ENCODE results near the gene STARD9. TPM values are rescaled to one million over a fixed set of nuclear protein-coding genes. Genes with fewer than 3 reads are reported as not detected.
"Not testable (repeated sequence)": the region's sequence is repeated elsewhere in the genome, so short reads cannot be mapped to it uniquely, and the experiment has no call there.

Gene STARD9
- polyA plus RNA-seq, 3 donors, result 0.39 TPM; not detected in 2

GRCh38 chr15:42553554-42553953 is 21.9 kb upstream of the STARD9 start:
- no CpG with 5 or more reads among the region's 1 CpG for WGBS (ENCODE audit: insufficient coverage)
- H3K36me3 Mint-ChIP-seq, result peaks cover 13 to 19% of the 10 kb centered on the region in 2 donors
- no peak for TF ChIP-seq CTCF (IDR thresholded peaks at IDR 0.05)
- H3K27me3 Mint-ChIP-seq (ENCODE audit: low read depth in 3 of 3), result peaks cover 0 to 4% (median 0%) of the 10 kb centered on the region in 3 donors
- Histone ChIP-seq H3K79me2 (ENCODE audit: insufficient read depth, low read length) (peaks cover 84% of the 10 kb centered on the region), H3K27me3 (ENCODE audit: control insufficient read depth in 2 of 2, insufficient read depth in 2 of 2, low read length in 2 of 2) (no peaks in the 10 kb centered on the region), H3K4me1 (ENCODE audit: control insufficient read depth in 1 of 2, insufficient read depth in 2 of 2, low read length in 2 of 2) (peaks cover 11 to 24% of the 10 kb centered on the region in 2 donors), H2AFZ (ENCODE audit: insufficient read depth, low read depth, low read length, poor library complexity, severe bottlenecking) (no peak overlapping the region), H3K27ac (ENCODE audit: low read depth in 1 of 2, low read length in 2 of 2) (peak overlapping the region in 1 of 2 donors; percentile 40), H3K4me3 (replicated peaks in 1 of 3; ENCODE audit: low read depth in 2 of 3, low read length in 3 of 3) (no peak overlapping the region), H3K9me3 (replicated peaks in 1 of 2; ENCODE audit: control insufficient read depth in 1 of 2, insufficient read depth in 1 of 2, low read length in 2 of 2) (no peaks in the 10 kb centered on the region), H4K20me1 (ENCODE audit: insufficient read depth, low read length) (no peaks in the 10 kb centered on the region), H3K36me3 (replicated peaks in 1 of 2; ENCODE audit: control insufficient read depth in 1 of 2, insufficient read depth in 2 of 2, low read length in 2 of 2) (peaks cover 2 to 11% of the 10 kb centered on the region in 2 donors), H3K9ac (ENCODE audit: insufficient read depth, low read length, poor library complexity, severe bottlenecking) (no peak overlapping the region), H3K4me2 (replicated peaks; ENCODE audit: extremely low read depth, low read length, poor library complexity, severe bottlenecking) (no peak overlapping the region)
- peak overlapping the region in 4 of 7 donors; percentile 0 to 85 (median 18) for H3K27ac Mint-ChIP-seq
- DNase-seq, result no peak
- intact Hi-C loops (cut with micrococcal nuclease), result no loop called here
- no peaks in the 10 kb centered on the region for H3K9me3 Mint-ChIP-seq
- no peak overlapping the region for H3K4me3 Mint-ChIP-seq
- H3K4me1 Mint-ChIP-seq, result peaks cover 27% of the 10 kb centered on the region

- Histone ChIP-seq H3K79me2 (ENCODE audit: insufficient read depth, low read length) (peaks cover 56% of the 10 kb centered on the region), H3K4me1 (ENCODE audit: control insufficient read depth in 1 of 2, insufficient read depth in 2 of 2, low read length in 2 of 2) (peaks cover 0 to 11% of the 10 kb centered on the region in 2 donors), H3K36me3 (replicated peaks in 1 of 2; ENCODE audit: control insufficient read depth in 1 of 2, insufficient read depth in 2 of 2, low read length in 2 of 2) (peaks cover 33 to 42% of the 10 kb centered on the region in 2 donors)
- Mint-ChIP-seq H3K36me3 (peaks cover 41 to 49% of the 10 kb centered on the region in 2 donors), H3K4me1 (peaks cover 14% of the 10 kb centered on the region), H3K27ac (peak overlapping the region in 2 of 7 donors; percentile 35 to 50)
- H4K20me1 ChIP-seq (ENCODE audit: insufficient read depth, low read length); H2AFZ ChIP-seq (ENCODE audit: insufficient read depth, low read depth, low read length, poor library complexity, severe bottlenecking); DNase-seq; H3K9me3 ChIP-seq (replicated peaks in 1 of 2; ENCODE audit: control insufficient read depth in 1 of 2, insufficient read depth in 1 of 2, low read length in 2 of 2); H3K9me3 Mint-ChIP-seq; H3K4me3 Mint-ChIP-seq; H3K27me3 ChIP-seq (ENCODE audit: control insufficient read depth in 2 of 2, insufficient read depth in 2 of 2, low read length in 2 of 2); H3K27ac ChIP-seq (ENCODE audit: low read depth in 1 of 2, low read length in 2 of 2); H3K27me3 Mint-ChIP-seq (ENCODE audit: low read depth in 3 of 3); H3K4me3 ChIP-seq (replicated peaks in 1 of 3; ENCODE audit: low read depth in 2 of 3, low read length in 3 of 3); intact Hi-C loops (cut with micrococcal nuclease); H3K9ac ChIP-seq (ENCODE audit: insufficient read depth, low read length, poor library complexity, severe bottlenecking); H3K4me2 ChIP-seq (replicated peaks; ENCODE audit: extremely low read depth, low read length, poor library complexity, severe bottlenecking): not testable (repeated sequence)
- WGBS (ENCODE audit: insufficient coverage), result 97% methylated on average over 7 of the region's 12 CpGs
These were observed 18.7 kb upstream of the STARD9 start for GRCh38 chr15:42556550-42557207.
